Memory B cell (primary cell): Measurements from ENCODE around the gene VSNL1.

Source experiments
- ATAC-seq: fragments of 150-1000 bp; cut with Tn5 transposase; 2 replicates; pipeline ENCODE4 v1.10.0; 2021; ENCODE audit warnings: low read depth, mild to moderate bottlenecking, moderate library complexity
- DNase-seq, 2 donors: peaks; one replicate each; pipeline ENCODE4 v3.0.0; 2022; ENCODE audit warnings: low spot score in 2 of 2
- H3K27ac Mint-ChIP-seq: one replicate; pipeline ENCODE4 v1.8.0; 2022; ENCODE audit warnings: mild to moderate bottlenecking, moderate library complexity, mixed read lengths
- H3K27me3 Mint-ChIP-seq: one replicate; pipeline ENCODE4 v1.8.0; 2022; ENCODE audit warnings: mixed read lengths
- H3K36me3 Mint-ChIP-seq: one replicate; pipeline ENCODE4 v1.8.0; 2022; ENCODE audit warnings: mild to moderate bottlenecking, mixed read lengths
- H3K4me1 Mint-ChIP-seq: one replicate; pipeline ENCODE4 v1.8.0; 2022; ENCODE audit warnings: mixed read lengths
- H3K4me3 Mint-ChIP-seq: one replicate; pipeline ENCODE4 v1.8.0; 2022; ENCODE audit warnings: mild to moderate bottlenecking, moderate library complexity, mixed read lengths
- H3K9me3 Mint-ChIP-seq: one replicate; pipeline ENCODE4 v1.8.0; 2022; ENCODE audit warnings: mixed read lengths

The VSNL1 gene

DNA sequence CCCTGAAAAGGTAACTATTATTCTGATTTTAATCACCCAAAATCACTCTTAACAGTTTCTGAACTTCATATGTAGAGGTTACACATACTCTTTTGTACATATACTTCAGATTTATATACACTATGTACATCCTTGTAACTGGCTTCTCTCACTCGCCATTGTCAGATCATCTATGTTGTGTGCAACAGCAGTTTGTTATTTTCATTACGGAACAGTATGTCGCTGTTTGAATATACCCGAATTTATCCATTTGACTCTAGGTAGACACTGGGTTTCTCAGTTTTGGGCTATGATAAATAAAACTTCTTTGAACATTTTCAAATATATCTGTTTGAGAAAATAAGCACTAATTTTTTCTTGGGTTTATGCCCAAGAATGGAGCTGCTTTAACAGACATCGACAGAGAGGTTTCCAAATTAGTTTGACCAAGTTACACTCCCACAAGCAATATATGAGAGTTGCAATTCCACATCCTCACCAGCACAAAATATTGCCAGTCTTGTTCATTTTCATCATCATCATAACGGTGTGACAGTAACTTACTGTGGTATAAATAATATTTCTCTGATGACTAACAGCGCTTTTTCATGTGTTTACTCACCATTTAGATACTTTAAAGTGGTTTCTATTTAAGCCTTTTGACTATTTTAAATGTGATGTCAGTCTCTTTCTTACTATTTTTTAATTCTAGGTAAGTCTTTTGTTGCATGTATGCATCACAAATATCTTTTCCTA is 132.3 kb downstream of the VSNL1 start:
- no peaks in the 10 kb centered on the region for H3K9me3 Mint-ChIP-seq
- H3K36me3 Mint-ChIP-seq, result peaks cover 35% of the 10 kb centered on the region
- no peak for ATAC-seq
- H3K4me3 Mint-ChIP-seq, result no peak overlapping the region
- no peaks in the 10 kb centered on the region for H3K27me3 Mint-ChIP-seq
- H3K4me1 Mint-ChIP-seq, result peaks cover 10% of the 10 kb centered on the region
- DNase-seq, result no peak
- H3K27ac Mint-ChIP-seq, result no peak overlapping the region

DNA sequence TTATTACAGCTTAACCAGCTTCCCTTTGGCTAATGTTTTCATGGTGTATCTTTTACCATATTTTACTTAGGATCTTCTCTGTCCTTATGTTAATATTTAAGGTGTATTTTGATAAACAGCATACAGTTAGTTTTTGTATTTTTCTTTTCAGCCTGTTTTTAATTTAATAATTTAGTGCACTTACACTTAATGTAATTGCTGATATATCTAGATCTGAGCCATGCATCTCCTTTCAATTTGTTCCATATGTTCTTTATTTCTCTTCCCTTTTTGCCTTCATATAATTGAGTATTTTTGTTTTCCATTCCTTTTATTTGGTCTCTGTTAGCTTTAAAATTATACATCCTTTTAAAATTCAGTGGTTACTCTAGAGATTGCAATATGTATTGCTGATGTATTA is 134.3 kb downstream of the VSNL1 start:
- H3K27ac Mint-ChIP-seq, result peak overlapping the region; percentile 32
- ATAC-seq (no peak), DNase-seq (no peak)
- peaks cover 23% of the 10 kb centered on the region for H3K36me3 Mint-ChIP-seq
- no peaks in the 10 kb centered on the region for H3K27me3 Mint-ChIP-seq
- no peaks in the 10 kb centered on the region for H3K9me3 Mint-ChIP-seq
- H3K4me1 Mint-ChIP-seq, result peaks cover 4% of the 10 kb centered on the region
- H3K4me3 Mint-ChIP-seq, result no peak overlapping the region

DNA sequence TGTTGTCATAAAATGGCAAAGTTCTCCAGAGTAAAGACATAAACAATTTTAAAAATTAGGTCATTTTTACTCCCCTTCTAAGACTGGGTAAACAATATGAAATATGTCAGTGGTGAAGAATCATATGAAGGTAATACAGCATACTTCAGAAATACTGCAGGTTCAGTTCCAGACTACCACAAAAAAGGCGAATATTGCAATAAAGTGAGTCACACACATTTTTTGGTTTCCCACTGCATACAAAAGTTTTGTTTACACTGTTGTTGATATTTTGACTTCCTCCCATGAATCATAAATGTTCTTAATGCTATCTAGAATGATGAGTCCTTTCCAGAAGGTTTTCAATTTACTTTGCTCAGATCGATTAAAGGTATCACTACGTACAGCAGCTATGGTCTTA is 139.6 kb downstream of the VSNL1 start:
- H3K4me1 Mint-ChIP-seq, result no peaks in the 10 kb centered on the region
- H3K27ac Mint-ChIP-seq, result peak overlapping the region; percentile 61
- no peaks in the 10 kb centered on the region for H3K9me3 Mint-ChIP-seq
- ATAC-seq, result no peak
- no peaks in the 10 kb centered on the region for H3K27me3 Mint-ChIP-seq
- H3K36me3 Mint-ChIP-seq, result peaks cover 40% of the 10 kb centered on the region
- no peak for DNase-seq
- no peak overlapping the region for H3K4me3 Mint-ChIP-seq

DNA sequence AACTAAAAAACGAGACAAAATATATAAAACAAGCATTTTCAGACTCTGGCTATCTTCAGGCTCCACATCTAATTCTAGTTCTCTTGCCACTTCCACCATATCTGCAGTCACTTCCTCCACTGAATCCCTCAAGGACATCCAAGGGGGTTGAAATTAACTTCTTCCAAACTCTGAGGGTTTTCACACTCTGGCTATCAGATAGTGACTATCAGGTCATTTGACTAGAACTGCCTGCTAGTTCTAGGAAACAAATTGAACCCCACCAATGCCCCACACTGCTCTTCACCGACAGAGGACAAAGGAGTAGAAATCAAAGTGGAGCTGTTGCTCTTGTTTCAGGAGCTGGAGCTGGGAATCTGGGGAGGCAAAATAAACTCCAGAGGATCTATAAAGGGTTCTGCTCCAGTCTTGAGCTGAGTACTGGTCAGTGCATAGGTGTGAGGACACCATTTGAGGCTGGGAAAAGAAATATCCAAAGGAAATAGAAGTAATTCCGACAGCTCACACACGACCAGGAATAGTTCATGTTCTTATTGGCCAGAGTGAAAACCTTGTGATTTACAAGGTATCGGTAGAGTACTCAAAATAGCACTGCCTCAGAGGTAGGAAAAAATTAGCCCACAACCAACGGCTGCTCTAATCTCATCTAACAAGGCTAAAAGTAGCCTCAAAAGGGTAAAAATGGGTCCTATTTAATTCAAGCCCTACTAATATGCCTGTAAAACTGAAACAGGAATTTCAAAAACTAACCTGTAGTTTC is 141.8 kb downstream of the VSNL1 start:
- DNase-seq, result no peak
- Mint-ChIP-seq H3K27me3 (no peaks in the 10 kb centered on the region), H3K4me1 (peaks cover 2% of the 10 kb centered on the region), H3K4me3 (no peak overlapping the region), H3K27ac (peak overlapping the region; percentile 62), H3K9me3 (no peaks in the 10 kb centered on the region), H3K36me3 (peaks cover 37% of the 10 kb centered on the region)
- ATAC-seq, result no peak

DNA sequence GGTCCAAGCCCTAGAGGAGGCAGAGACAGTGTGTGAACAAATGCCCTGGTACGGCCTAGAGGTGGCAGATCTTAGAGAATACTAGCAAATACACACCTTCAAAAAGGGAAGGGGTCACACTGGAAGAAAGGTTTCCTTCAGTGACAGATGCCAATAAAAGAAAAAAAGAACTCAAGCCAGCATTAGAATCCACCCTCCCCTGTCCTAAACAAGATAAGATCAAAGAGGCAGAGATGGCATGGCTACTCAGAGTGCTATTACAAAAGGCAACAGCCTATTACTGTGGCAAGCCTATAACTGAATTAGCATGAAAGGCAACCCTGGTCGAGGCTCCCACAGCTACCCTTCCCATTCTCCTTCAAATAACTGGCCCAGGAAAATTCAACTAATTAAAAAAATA is 143.5 kb downstream of the VSNL1 start:
- H3K36me3 Mint-ChIP-seq, result peaks cover 40% of the 10 kb centered on the region
- H3K4me1 Mint-ChIP-seq, result peaks cover 2% of the 10 kb centered on the region
- no peaks in the 10 kb centered on the region for H3K27me3 Mint-ChIP-seq
- no peaks in the 10 kb centered on the region for H3K9me3 Mint-ChIP-seq
- H3K4me3 Mint-ChIP-seq, result no peak overlapping the region
- ATAC-seq (no peak), DNase-seq (no peak)
- no peak overlapping the region for H3K27ac Mint-ChIP-seq

DNA sequence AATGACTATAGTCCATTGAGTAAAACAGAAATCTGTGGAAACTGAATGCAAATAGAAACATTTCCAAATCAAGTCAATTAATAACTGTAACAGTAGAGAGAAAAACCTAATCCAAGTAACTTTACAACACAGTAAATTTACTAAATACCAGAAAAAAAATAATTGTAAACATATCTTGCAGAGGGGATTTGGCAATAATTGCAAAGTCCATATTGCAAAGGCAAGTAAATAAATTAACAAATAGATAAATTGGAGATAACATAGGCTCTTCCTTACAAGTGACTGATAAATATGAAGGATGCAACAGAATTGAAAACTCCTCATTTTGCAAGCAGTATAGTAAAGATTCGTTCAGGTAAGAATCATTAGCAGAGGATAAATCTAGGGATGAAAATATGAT is 148.1 kb downstream of the VSNL1 start:
- Mint-ChIP-seq H3K4me3 (no peak overlapping the region), H3K27me3 (no peaks in the 10 kb centered on the region), H3K4me1 (peaks cover 2% of the 10 kb centered on the region), H3K27ac (no peak overlapping the region), H3K9me3 (no peaks in the 10 kb centered on the region), H3K36me3 (peaks cover 31% of the 10 kb centered on the region)
- no peak for DNase-seq
- ATAC-seq, result no peak

DNA sequence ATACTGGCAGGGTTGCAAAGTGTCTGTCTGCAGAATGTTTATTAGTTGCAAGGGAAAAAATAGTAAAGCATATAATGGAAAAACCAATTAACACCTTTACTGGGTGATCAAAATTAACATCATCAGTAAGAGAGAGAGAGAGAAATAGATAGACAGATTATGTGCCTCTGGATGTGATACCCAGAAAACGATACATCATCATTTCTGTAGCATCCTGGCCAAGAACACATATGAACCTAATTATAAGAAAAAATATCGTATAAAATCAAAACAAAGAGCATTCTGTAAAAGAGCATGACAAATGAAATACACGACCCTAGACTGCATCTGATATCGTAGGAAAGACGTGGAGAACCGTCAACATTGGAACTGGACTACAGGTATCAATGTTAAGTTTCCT is 148.5 kb downstream of the VSNL1 start:
- no peaks in the 10 kb centered on the region for H3K9me3 Mint-ChIP-seq

DNA sequence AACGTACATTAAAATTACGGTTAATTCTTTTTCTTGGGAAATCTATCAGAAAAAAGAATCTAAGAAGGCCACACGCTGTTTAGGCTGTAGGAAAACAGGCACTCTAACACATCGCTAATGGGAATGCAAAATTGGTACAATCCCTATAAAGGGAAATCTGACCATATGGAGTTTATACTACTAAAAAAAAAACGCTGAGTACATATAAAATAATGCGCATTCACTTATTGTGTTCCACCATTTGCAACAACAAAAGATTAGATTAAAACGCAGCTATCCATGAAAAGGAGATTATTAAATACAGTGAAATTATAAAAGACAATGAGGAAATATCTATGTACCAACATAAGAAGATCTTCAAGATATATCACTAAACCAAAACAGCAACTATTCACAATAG is 150.3 kb downstream of the VSNL1 start:
- Mint-ChIP-seq H3K9me3 (no peaks in the 10 kb centered on the region), H3K36me3 (peaks cover 32% of the 10 kb centered on the region), H3K27ac (no peak overlapping the region), H3K4me1 (peaks cover 2% of the 10 kb centered on the region), H3K4me3 (no peak overlapping the region), H3K27me3 (no peaks in the 10 kb centered on the region)
- no peak for DNase-seq
- ATAC-seq, result no peak

More for the DNA sequence above, 148.5 kb downstream of the VSNL1 start:
- H3K36me3 Mint-ChIP-seq, result peaks cover 30% of the 10 kb centered on the region
- peaks cover 2% of the 10 kb centered on the region for H3K4me1 Mint-ChIP-seq
- DNase-seq (no peak), ATAC-seq (no peak)
- no peaks in the 10 kb centered on the region for H3K27me3 Mint-ChIP-seq
- H3K27ac Mint-ChIP-seq, result no peak overlapping the region
- no peak overlapping the region for H3K4me3 Mint-ChIP-seq
